Germinal center (tissue), 1 donor: ENCODE results near the gene RNF4.
"Not testable (repeated sequence)": the region's sequence is repeated elsewhere in the genome, so short reads cannot be mapped to it uniquely, and the experiment has no call there.

ENCODE experiments used
- DNase-seq: peaks from one replicate; pipeline ENCODE4 v3.0.0; 2012; ENCODE audit warnings: mixed read lengths, low spot score

Gene RNF4

DNA sequence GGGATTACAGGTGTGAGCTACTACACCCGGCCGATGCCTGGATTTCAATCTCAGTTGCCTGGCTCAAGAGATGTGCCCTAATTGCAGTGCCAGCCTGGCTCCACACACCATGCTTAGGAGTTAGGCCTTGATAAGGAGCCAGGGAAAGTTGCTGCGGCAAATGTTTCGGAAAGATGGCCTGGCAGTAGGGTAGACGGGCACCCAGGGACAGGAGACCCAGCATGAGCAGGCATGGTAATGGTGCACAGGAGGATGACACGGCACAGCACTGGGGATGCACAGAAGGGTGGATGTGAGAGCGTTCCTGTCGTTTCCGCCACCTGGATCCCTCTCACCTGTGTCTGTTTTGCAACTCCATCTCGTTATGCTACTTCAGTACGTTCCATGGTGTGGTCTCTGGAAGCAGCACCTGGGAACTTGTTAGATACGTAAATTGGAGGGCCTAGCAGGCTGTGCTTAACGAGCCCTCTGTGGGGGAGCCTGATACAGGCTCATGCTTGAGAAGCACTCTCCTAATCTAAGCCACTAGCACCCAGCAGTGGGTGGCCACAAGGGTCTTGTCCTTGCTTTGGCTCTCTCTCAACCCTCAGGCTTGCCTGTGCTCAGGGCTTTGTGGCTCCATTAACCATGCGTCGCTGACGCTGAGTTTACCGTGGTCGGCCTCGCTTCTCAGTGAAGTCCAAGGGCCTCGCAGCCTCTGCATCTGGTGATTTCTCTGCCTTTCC is 20.3 kb downstream of the RNF4 start:
- no peak for DNase-seq

DNA sequence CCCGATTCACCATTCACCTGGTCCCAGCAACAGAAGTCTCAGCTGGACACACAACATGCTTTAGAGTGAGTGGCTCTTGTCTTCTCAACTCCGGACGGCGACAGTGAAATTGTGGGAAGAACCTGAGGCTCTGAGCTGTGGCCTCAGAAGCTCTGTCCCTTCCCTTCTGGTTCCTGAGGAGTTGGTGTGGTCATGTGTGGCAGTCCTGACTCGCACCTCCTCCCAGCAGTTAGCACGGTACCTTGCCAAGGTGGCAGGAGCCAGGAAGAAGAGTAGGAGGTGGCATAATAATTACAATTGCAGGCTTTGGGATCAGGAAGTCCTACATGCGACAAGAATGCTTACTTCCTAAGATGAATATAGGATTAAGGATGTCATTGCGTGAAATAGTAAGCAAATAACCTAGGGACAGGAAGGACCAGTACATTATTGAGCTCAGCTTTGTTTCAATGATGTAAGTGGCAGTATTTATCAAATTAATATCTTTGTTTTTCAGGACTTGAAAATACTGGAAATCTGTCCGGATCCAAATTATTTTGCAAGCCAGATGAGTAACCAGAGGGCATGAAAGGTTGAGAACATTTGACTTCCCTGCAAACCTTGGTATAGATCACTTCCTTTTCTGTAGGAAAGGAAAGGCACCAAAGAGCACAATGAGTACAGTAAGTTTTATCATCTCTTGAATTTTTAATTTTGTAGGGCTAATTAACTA is 21.1 kb downstream of the RNF4 start:
- DNase-seq: no peak

DNA sequence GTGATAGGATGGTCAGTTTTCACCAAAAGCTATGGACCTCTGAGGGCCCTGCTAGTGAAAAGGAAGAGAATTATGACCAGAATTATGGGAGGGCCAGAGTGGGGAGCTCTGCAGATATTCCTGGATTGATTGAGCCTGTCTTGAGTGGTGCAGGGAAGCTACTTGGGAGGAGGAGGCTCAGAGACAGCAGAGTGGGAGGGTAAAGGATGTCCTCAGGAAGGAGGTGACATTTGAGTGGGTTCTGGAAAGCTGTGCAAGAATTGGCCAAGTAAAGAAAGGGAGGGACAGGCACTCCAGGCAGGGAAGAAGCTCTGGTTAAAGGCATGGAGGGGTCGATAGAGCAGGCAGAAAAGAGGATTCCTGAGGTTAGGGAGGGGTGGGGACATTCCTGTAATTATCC is 24.1 kb downstream of the RNF4 start:
- no peak for DNase-seq

DNA sequence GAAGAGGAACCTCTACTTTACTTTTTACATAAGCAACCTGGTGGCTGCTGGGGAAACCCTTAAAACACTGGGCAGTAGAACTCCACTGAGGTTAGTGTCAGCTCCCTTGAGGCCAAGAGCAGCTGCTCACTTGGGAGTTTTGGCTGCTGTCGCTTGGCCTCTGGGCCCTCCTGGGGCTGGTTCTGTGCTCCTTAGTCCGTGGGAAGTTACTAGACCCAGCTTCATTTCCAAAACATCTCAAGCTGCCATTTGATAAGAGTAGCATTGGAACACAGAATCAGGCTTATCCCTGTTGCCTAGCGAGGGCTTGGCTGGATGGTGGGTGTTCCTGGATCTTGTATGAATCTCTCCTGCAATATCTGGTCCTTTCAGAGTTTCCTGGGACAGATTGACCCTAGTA is 26.1 kb downstream of the RNF4 start:
- no peak for DNase-seq

DNA sequence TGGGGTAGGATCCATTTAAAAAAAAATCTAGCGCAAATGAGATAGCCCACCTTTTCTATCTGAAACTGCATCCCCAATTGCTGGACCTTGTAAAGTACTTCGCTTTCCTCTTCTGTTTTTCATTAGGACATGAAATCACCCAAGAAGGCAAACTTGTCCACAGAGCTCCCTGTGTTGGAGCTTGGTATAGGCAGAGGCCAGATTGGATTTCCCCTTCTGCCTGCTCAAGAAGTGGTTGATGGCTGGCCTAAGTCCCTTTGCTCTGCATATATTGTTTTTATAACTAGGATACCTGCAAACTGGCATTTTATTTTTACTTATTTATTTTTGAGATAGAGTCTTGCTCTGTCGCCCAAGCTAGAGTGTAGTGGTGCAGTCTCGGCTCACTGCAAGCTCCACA is 28.4 kb downstream of the RNF4 start:
- no peak for DNase-seq

DNA sequence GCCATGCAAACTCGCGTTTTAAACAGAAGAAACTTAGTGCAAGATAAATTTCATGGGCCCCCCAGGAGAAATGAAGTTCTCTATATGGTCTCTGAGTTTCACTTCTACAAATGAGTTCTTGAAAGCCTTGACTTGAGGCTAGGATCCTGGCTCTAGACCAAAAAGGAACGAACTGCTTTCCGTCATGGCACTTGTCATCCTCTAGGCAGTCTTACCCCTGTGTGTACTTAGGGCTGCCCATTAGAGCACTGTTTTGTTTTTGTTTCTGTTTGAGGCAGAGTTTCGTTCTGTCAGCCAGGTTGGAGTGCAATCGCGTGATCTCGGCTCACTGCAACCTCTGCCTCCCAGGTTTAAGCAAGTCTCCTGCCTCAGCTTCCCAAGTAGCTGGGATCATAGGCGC is 29.0 kb downstream of the RNF4 start:
- DNase-seq: peak; percentile 73

DNA sequence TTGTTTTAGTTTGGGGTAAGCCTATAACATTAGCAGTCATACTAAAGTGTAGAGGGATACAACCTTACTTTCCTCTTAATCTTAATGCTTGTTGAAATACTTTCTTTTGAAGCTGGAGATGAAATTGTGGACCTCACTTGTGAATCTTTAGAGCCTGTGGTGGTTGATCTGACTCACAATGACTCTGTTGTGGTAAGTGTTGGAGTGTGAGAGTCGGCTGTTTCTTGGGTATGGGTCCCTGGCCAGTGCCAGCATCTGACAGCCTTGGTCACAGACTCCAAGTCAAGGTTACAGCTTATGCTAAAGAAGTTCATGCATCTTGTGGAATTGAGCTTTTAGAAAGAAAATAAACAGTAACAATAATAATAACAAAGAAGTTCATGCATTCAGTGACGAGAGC is 31.6 kb downstream of the RNF4 start:
- DNase-seq: no peak

DNA sequence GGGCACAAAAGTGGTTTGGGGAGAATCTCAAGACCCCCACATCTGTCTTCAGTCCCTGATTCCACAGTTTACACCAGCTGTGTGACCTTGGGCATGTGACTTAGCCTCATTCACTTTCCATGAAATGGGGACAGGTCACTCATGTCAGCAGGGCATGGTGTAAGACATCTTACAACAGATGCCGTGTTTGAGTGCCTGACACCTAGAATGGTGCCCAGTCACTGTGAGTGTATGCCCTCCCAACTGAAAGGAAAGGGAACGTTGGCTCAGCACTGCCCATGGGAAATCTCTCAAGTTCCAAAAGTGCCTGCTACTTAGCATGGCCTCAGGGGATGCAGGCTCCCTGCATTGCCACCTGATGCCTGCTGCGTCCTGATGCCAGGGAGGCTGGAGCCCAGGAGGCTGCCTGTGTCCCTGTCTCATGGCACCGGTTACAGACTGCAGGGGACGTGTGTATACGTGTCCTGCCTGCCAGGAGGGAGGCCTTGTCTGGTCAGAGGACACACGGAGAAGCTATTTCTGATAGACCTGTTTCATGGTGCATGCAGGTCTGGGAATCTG is 32.2 kb downstream of the RNF4 start:
- DNase-seq: no peak

DNA sequence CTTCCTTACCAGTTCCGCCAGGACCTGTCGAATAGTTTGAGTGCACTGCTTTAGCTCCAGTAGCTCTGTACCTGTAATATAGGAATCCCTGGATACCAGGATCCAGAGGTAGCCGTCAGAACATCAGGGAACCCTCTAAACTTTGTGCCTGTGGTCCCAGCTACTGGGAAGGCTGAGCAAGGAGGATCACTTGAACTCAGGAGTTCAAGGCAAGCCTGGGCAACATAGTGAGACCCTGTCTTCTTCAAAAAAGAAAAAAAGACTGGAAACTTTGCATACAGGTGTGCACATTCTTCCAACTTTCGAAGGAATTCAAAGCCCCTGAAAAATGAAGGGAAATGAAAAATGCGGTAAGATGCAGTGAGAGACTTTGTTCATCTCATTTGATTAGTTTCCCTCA is 34.9 kb downstream of the RNF4 start:
- no peak for DNase-seq

DNA sequence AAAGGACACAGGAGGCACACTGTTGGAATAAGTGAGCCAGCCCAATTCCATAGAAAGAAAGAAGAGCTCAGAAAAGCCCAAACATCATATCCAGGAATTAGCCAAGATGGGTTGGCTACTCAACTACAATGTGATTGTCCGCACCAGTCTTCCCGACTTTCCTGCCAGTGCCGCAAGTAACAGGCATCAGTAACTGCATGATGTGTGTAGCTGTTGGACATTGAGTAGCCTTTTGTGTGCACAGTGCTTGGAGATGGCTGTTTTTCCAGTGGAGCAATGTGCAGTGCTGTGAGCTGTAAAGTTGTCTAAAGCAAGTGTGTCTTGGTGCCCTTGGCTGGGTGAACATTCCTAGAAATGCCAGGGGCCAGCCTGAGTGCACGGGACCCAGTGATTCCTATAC is 38.4 kb downstream of the RNF4 start:
- DNase-seq: no peak

DNA sequence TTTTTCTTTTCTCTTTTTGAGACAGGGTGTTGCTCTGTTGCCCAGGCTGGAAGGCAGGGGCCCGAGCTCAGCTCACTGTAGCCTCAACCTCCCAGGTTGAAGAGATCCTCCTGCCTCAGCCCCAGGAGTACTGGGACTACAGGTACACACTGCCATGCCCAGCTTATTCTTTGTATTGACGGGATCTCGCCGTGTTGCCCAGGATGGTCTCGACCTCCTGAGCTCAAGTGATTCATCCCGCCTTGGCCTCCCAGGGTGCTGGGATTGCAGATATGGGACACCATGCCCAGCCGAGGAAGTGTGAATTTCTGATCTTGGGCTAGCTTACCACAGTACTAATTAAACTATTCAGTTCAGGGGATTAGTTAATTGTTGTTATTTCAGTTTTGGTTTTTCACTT is 38.9 kb downstream of the RNF4 start:
- DNase-seq: no peak

DNA sequence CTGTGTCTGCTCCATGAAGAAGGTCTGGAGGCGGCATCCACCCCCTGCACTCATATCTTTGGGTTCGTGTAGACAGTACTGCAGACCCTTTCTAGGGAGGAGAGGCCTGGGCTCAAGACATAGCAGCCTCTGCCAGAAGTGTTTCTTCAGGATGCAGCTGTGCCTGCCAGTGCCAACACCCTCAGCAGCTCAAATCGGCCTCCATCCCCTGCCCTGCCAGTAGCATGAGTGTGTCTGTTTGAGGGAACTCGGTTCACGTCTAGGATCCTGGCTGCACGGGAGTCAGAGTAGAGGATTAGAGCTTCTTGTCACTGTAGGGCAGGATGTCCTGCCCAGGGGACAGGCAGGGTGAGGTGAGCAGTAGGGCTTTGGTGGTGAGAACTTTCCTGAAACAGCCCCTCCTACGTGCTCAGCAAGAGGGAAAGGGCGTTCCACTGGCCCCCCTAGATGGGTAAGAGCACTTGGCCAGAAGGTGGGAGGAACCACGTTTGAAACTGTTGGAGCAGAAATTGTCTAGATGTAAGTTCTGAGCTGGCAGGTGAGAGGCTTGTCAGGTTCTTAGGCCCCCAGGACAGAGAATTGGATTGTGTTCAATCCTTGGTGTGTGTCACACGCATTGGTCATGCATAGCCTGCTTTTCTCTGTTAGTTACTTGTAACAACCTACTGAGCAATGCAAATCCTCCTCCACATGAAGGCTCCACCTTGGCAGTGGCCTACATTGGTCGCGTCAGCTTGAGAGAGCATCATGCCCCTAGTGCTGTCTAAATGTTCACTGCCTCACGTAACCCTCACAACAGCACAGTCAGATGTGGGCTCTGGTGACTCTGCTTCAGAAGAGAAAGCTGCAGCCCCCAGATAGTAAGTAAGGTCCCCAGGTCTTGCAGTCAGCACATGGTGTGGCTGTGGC is 41.7 kb downstream of the RNF4 start:
- no peak for DNase-seq

DNA sequence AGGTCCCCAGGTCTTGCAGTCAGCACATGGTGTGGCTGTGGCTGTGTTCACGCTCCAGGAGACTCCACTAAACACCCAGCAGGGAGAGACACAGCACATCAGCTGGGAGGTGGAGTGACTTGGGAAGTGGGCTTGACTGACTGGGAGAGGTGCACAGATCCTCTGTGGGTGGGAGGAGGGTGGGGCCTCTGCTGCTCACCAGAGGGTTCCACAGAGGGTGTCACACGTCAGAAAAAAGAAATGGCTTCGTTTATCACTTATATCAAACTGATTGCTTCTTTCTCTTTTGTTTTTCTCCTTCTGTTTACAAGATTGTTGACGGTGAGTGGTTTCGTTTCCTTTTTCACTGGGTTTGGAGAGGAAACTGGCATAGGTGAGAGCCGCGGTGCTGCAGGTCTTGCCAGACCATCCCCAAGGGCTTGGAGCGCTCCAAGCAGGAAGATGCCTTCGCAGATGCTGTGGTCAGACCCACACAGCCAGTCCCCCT is 42.8 kb downstream of the RNF4 start:
- peak; percentile 64 for DNase-seq

DNA sequence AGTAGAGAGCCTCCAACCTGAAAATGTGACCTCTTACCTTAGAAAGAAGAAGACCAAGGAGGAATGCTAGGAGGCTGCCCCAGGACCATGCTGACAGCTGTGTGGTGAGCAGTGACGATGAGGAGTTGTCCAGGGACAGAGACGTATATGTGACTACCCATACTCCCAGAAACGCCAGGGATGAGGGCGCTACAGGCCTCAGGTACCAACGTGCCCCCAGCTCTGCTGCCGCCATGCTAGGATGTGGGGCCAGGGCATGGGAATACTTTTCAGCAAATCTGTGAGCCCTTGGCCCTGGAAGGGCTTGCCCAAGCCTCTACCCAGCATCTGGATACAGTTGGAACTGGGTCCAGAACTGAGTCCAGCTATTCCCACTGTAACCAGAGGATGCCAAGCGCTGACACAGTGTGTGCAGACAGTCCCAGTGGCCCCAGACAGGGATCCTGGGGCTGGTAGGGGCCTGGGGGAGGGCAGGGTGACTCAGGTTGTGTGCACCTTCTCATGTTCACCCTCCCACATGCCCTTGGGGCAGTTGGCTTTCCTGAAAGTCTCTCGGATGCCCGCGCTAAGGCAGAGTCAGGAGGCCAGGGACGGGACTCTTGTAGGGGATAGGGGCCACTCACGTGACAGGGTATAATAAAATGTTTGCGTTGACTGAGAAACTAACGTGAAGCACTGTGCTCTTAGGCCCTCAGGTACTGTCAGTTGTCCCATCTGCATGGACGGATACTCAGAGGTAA is 43.7 kb downstream of the RNF4 start:
- no peak for DNase-seq

DNA sequence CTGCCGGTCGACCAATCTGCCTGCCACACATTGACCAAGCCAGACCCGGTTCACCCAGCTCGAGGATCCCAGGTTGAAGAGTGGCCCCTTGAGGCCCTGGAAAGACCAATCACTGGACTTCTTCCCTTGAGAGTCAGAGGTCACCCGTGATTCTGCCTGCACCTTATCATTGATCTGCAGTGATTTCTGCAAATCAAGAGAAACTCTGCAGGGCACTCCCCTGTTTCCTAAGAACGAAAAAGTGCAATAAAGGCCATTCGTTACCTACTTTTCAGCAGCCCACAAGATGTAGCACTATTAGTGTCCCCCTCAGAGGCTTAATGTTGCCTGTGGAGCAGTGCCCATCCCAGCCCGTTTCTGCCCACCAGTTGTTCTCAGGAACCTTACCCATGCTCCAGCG is 45.3 kb downstream of the RNF4 start:
- DNase-seq: not testable (repeated sequence)

DNA sequence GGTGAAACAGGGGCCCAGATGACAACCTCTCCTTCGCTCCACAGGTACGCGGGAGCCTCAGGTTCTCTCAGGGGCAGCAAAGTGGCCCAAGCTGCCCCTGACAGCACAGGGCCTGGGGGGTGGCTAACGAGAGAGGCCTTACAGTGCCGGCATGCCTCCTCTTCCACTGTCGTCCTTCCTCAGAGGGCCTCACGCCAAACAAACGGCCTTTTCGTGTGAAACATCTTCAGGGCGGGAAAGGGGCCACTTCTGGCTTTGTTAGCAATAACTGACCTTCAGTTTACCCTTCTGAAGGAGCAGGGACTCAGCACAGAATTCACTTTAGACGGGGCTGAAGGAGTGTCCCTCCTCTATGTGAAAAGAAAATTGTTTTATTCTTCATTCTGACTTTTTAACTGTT is 46.0 kb downstream of the RNF4 start:
- DNase-seq: not testable (repeated sequence)

DNA sequence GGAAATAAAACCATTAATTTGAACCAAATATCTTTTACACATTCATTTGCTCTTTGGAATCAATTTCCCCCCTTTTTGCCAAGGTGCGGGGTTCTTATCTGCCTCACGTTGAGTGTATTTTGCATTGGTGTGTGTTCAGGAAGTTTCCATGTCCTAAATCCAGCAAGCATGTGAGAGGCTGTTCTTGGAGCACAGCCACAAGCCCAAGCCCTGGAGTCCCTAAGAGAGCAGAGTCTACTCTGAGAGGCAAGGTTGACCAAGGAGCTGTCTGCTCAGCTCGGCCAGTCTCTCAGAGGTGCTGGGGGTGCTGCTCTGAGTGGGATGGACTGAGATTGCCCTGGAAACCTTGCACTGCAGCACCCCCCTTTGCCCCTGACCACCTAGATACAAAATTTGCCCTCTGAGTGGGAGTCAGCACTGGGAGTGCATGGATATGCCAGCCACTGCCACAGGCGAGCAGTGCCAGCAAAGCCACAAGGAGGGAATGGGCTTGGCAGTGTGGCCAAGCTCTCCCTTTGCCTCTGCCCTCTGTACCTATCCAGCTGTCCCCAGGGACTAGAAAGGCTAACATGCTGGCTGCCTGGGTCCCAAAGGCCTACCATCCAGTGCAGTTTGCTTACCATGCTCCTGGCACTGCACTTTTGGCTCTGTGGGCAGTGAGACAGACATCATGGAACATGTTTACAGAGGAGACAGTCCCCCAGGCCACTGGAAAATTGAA is 47.1 kb downstream of the RNF4 start:
- no peak for DNase-seq

DNA sequence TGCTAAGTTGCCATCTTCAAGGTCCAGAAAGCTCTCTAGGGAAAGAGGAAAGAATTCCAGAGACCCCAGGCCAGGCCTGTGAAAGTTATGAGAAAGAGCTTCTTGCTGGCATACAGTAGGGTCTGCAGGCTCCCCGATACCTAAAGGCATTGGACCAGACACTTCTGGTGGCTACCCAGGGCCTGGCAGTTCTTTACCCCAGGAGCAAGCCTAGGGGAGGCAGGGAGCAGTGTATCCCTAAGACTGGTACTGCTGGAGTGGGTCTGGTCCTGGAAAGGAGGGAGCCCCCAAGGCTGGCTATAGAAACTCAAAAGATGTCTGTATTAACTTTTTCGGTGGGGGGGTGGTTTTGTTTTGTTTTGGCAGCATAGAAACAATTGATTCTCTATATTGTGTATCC is 47.7 kb downstream of the RNF4 start:
- no peak for DNase-seq

DNA sequence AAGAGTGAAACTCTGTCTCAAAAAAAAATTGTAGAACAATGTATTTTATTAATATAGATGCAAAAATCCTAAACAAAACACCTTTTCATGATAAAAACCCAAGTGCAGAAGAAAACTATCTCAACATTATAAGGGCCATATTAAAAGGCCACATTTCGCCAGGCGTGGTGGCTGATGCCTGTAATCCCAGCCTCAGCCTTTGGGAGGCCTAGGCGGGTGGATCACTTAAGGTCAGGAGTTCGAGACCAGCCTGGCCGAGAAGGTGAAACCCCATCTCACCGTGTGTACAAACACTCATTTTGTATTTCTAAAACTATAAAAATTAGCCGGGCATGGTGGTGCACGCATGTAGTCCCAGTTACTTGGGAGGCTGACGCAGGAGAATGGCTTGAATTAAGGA is 57.7 kb downstream of the RNF4 start:
- no peak for DNase-seq

DNA sequence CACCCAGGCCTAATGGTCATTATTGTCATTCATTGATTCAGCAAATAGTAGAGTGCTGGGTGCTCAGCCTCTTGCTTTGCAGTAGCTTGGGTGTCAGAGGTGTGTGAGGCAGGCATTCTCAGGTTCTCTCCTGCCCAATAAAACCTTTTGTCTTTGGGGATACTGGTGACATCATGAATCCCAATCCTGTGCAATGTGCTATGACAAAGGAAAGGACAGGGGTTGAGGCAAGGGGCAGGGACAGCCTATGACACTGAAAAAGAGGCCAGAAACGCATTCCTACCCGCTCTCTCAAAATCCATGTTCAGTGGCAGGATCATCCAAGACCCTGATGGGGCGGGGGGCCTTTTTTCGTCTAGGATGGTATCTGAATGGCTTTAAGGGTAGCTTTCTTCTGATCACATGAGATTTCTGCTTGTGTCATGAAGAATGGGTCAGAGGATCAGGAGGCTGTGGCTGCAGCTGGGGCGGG is 66.0 kb downstream of the RNF4 start:
- no peak for DNase-seq
